H1 (cell line): ENCODE results near the gene IQCK. TPM values are rescaled to one million over a fixed set of nuclear protein-coding genes. Genes with fewer than 3 reads are reported as not detected.

Experiments
- CTCF ChIA-PET: fragments of 300-600 bp; sonication (Branson Sonifier 250); formaldehyde crosslinking; loops from one replicate; lab custom pipeline; 2021; ENCODE audit not compliant: partially characterized antibody; lab: Charles Lee
- POLR2A ChIA-PET: fragments of 300-600 bp; sonication (Branson Sonifier 250); formaldehyde crosslinking; loops from one replicate; lab custom pipeline; 2021; ENCODE audit warnings: inconsistent platforms; ENCODE audit not compliant: partially characterized antibody; lab: Charles Lee
- DNase-seq, 2 experiments: peaks; one replicate each; pipeline versions ENCODE4 v3.0.0 to v3.0.0-alpha.2; 2010 to 2022; ENCODE audit warnings: low spot score in 2 of 2, low read depth in 1 of 2, mixed read lengths in 1 of 2
- FAIRE-seq: peaks from 2 replicates; lab custom pipeline; 2011; peaks lifted over from hg19 to GRCh38; lab: Jason Lieb, UNC
- H2AFZ ChIP-seq: 2 replicates; pipeline ENCODE4 v1.8.1; 2012; ENCODE audit warnings: low read length, inconsistent platforms
- H2AK5ac ChIP-seq: 2 replicates; pipeline ENCODE4 v1.6.1; 2013; ENCODE audit warnings: low read depth, low read length
- H2BK120ac ChIP-seq: replicated peaks from 2 replicates; pipeline ENCODE3; 2013; ENCODE audit warnings: low read depth, low read length, inconsistent platforms
- H2BK12ac ChIP-seq: 2 replicates; pipeline ENCODE4 v1.6.1; 2013; ENCODE audit warnings: low read depth, low read length
- H2BK15ac ChIP-seq: 2 replicates; pipeline ENCODE4 v1.6.1; 2013; ENCODE audit warnings: low read length
- H2BK20ac ChIP-seq: 2 replicates; pipeline ENCODE4 v1.6.1; 2013; ENCODE audit warnings: low read length
- H2BK5ac ChIP-seq: 2 replicates; pipeline ENCODE4 v1.6.1; 2013; ENCODE audit warnings: low read depth, low read length
- H3K14ac ChIP-seq: 2 replicates; pipeline ENCODE4 v1.6.1; 2013; ENCODE audit warnings: inconsistent platforms; ENCODE audit not compliant: insufficient read length
- H3K18ac ChIP-seq: 2 replicates; pipeline ENCODE4 v1.6.1; 2013; ENCODE audit warnings: low read length; ENCODE audit errors: extremely low read depth
- H3K23ac ChIP-seq: 2 replicates; pipeline ENCODE4 v1.6.1; 2013; ENCODE audit warnings: inconsistent platforms; ENCODE audit not compliant: insufficient read length
- H3K23me2 ChIP-seq: 2 replicates; pipeline ENCODE4 v1.6.1; 2013; ENCODE audit warnings: low read depth, low read length
- H3K27ac ChIP-seq: 2 replicates; pipeline ENCODE4 v1.6.1; 2011; ENCODE audit warnings: low read depth, low read length, inconsistent platforms
- H3K27me3 ChIP-seq, 4 experiments: replicated peaks in 1 of 4; 1 replicate in 1 of 4; 2 replicates in 3 of 4; pipeline versions ENCODE4 v1.6.1 to v1.8.1; 2011 to 2013; ENCODE audit warnings: low read length in 3 of 4, mild to moderate bottlenecking in 3 of 4, inconsistent platforms in 2 of 4, mixed read lengths in 2 of 4, moderate library complexity in 1 of 4; ENCODE audit not compliant: control insufficient read depth in 3 of 4, insufficient read depth in 3 of 4; ENCODE audit errors: extremely low read depth in 1 of 4
- H3K36me3 ChIP-seq, 4 experiments: 2 replicates each; pipeline versions ENCODE4 v1.6.1 to v1.8.1; 2011 to 2013; ENCODE audit warnings: mild to moderate bottlenecking in 4 of 4, low read length in 3 of 4, moderate library complexity in 2 of 4, control low read depth in 1 of 4, inconsistent platforms in 1 of 4; ENCODE audit not compliant: insufficient read depth in 4 of 4, control insufficient read depth in 2 of 4
- H3K4ac ChIP-seq: replicated peaks from 2 replicates; pipeline ENCODE3; 2013; ENCODE audit warnings: low read length, low read depth, mixed read lengths, inconsistent platforms; ENCODE audit not compliant: insufficient read length
- H3K4me1 ChIP-seq, 4 experiments: replicated peaks in 1 of 4; 1 replicate in 1 of 4; 2 replicates in 3 of 4; pipeline versions ENCODE4 v1.6.1 to v1.8.1; 2011 to 2013; ENCODE audit warnings: low read length in 3 of 4, inconsistent platforms in 2 of 4, mixed read lengths in 1 of 4; ENCODE audit not compliant: insufficient read depth in 4 of 4, control insufficient read depth in 3 of 4
- H3K4me2 ChIP-seq, 2 experiments: 2 replicates each; pipeline versions ENCODE4 v1.6.1 to v1.8.1; 2011 to 2013; ENCODE audit warnings: low read depth in 2 of 2, low read length in 2 of 2, control low read depth in 1 of 2, inconsistent platforms in 1 of 2, mild to moderate bottlenecking in 1 of 2; ENCODE audit not compliant: insufficient read depth in 1 of 2
- H3K4me3 ChIP-seq, 4 experiments: fragments of 200-600, 300-600 bp in 1 of 4; sonication (generic), shearing (Covaris generic), sonication (Bioruptor Twin) in 1 of 4; 2 replicates each; pipeline versions ENCODE4 v1.5.1 to v1.8.1; 2011 to 2016; ENCODE audit warnings: low read length in 4 of 4, low read depth in 3 of 4, control low read depth in 2 of 4, inconsistent platforms in 2 of 4, mild to moderate bottlenecking in 2 of 4, mixed read lengths in 1 of 4, moderate library complexity in 1 of 4; ENCODE audit not compliant: insufficient read depth in 2 of 4; ENCODE audit errors: extremely low read depth in 1 of 4
- H3K56ac ChIP-seq: replicated peaks from 2 replicates; pipeline ENCODE3; 2013; ENCODE audit warnings: low read depth, mild to moderate bottlenecking, mixed read lengths, low read length, inconsistent platforms; ENCODE audit not compliant: insufficient read length
- H3K79me1 ChIP-seq: 2 replicates; pipeline ENCODE4 v1.6.1; 2013; ENCODE audit warnings: low read depth, low read length, control low read depth
- H3K79me2 ChIP-seq, 2 experiments: 2 replicates each; pipeline versions ENCODE4 v1.6.1 to v1.8.1; 2012 to 2013; ENCODE audit warnings: low read length in 2 of 2, mild to moderate bottlenecking in 2 of 2, inconsistent platforms in 1 of 2; ENCODE audit not compliant: insufficient read depth in 2 of 2, control insufficient read depth in 1 of 2
- H3K9ac ChIP-seq, 4 experiments: replicated peaks in 1 of 4; 1 replicate in 1 of 4; 2 replicates in 3 of 4; pipeline versions ENCODE4 v1.6.1 to v1.8.1; 2011 to 2013; ENCODE audit warnings: low read depth in 3 of 4, low read length in 3 of 4, control low read depth in 2 of 4, mild to moderate bottlenecking in 2 of 4, moderate library complexity in 2 of 4, inconsistent platforms in 1 of 4; ENCODE audit errors: extremely low read depth in 1 of 4
- H3K9me3 ChIP-seq, 2 experiments: 2 replicates each; pipeline versions ENCODE4 v1.6.1 to v1.8.1; 2012 to 2013; ENCODE audit warnings: mild to moderate bottlenecking in 2 of 2, moderate library complexity in 2 of 2, control low read depth in 1 of 2, inconsistent platforms in 1 of 2, low read depth in 1 of 2, low read length in 1 of 2, mixed read lengths in 1 of 2; ENCODE audit not compliant: insufficient read depth in 2 of 2
- H4K20me1 ChIP-seq, 2 experiments: replicated peaks in 1 of 2; 2 replicates each; pipeline versions ENCODE3 to v1.8.1; 2011 to 2013; ENCODE audit warnings: inconsistent platforms in 2 of 2, low read length in 2 of 2, mild to moderate bottlenecking in 1 of 2; ENCODE audit not compliant: insufficient read depth in 2 of 2, control insufficient read depth in 1 of 2
- H4K5ac ChIP-seq: 2 replicates; pipeline ENCODE4 v1.6.1; 2013; ENCODE audit warnings: low read length, low read depth, mixed read lengths, inconsistent platforms; ENCODE audit not compliant: insufficient read length
- H4K8ac ChIP-seq: 2 replicates; pipeline ENCODE4 v1.8.0; 2013; ENCODE audit warnings: mild to moderate bottlenecking, moderate library complexity, low read length, inconsistent platforms; ENCODE audit not compliant: insufficient read depth; ENCODE audit errors: extremely low read depth
- H4K91ac ChIP-seq: replicated peaks from 2 replicates; pipeline ENCODE3; 2013; ENCODE audit warnings: low read length, mixed read lengths, inconsistent platforms; ENCODE audit not compliant: insufficient read length
- CHD2 ChIP-seq: IDR thresholded peaks from 2 replicates; pipeline ENCODE4 v1.6.1; 2012; ENCODE audit warnings: low read length, improper control_type of control experiment
- CTBP2 ChIP-seq: IDR thresholded peaks from 2 replicates; pipeline ENCODE4 v1.7.0; 2011; ENCODE audit warnings: borderline replicate concordance, mild to moderate bottlenecking, moderate library complexity, mixed read lengths, low read length; ENCODE audit not compliant: insufficient read depth, insufficient read length
- CTCF ChIP-seq, 3 experiments: IDR thresholded peaks; 1 replicate in 2 of 3; 2 replicates in 1 of 3; pipeline versions ENCODE4 v1.5.1 to v1.6.1; 2011; ENCODE audit warnings: low read length in 3 of 3, mild to moderate bottlenecking in 3 of 3, inconsistent platforms in 2 of 3, low read depth in 1 of 3, moderate library complexity in 1 of 3; ENCODE audit not compliant: insufficient read depth in 1 of 3; ENCODE audit errors: control extremely low read depth in 1 of 3
- EGR1 ChIP-seq: IDR thresholded peaks from 2 replicates; pipeline ENCODE4 v1.6.1; 2011; ENCODE audit warnings: low read depth, low read length, borderline replicate concordance
- SIRT6 ChIP-seq: IDR thresholded peaks from one replicate; pipeline ENCODE4 v1.7.1; 2012; ENCODE audit warnings: low read length, inconsistent platforms
- SIX5 ChIP-seq: IDR thresholded peaks from 2 replicates; pipeline ENCODE4 v1.6.1; 2011; ENCODE audit warnings: mild to moderate bottlenecking, low read depth, low read length
- SRF ChIP-seq: IDR thresholded peaks from 2 replicates; pipeline ENCODE4 v1.6.1; 2011; ENCODE audit warnings: mild to moderate bottlenecking, low read depth, low read length, moderate library complexity
- SUZ12 ChIP-seq: fragments of 200-600 bp; sonication (generic); IDR thresholded peaks from 2 replicates; pipeline ENCODE4 v1.6.1; 2012; ENCODE audit warnings: mild to moderate bottlenecking, inconsistent platforms, low read length, moderate library complexity, mixed read lengths
- TAF7 ChIP-seq: optimal IDR thresholded peaks from 2 replicates; pipeline ENCODE3; 2011; ENCODE audit warnings: low read depth, mild to moderate bottlenecking, inconsistent platforms, low read length, moderate library complexity, borderline replicate concordance
- YY1 ChIP-seq: IDR thresholded peaks from 2 replicates; pipeline ENCODE4 v1.6.1; 2011; ENCODE audit warnings: low read depth, mild to moderate bottlenecking, low read length
- WGBS, 2 experiments: shearing (Covaris generic) in 1 of 2; methylation state at CpG; one replicate each; pipeline versions ENCODE4 v1.1.6 to v1.1.7; 2013 to 2015; ENCODE audit warnings: low lambda C conversion rate in 2 of 2, mixed read lengths in 2 of 2, inconsistent platforms in 1 of 2, low coverage in 1 of 2, missing lambda C conversion rate in 1 of 2; ENCODE audit not compliant: insufficient replicate concordance in 2 of 2, insufficient coverage in 1 of 2, insufficient read length in 1 of 2; ENCODE audit errors: extremely low coverage in 1 of 2, missing lambda C conversion rate in 1 of 2; 5-methylcytosine and 5-hydroxymethylcytosine counted together
- polyA plus RNA-seq, 7 experiments: library from polyadenylated mRNA; depleted of rRNA in 3 of 7; stranded (reverse) in 5 of 7; unstranded in 2 of 7; fragments of >200 nt in 5 of 7; fragments of 200-250 nt in 2 of 7; gene quantifications; 1 replicate in 5 of 7; 2 replicates in 1 of 7; 4 replicates in 1 of 7; pipeline versions ENCODE4 v1.2.1 to v1.2.3, GENCODE V29; 2011 to 2013; ENCODE audit warnings: missing spikeins in 2 of 7, mixed read lengths in 2 of 7
- total RNA-seq: library from RNA; stranded (reverse); fragmentation: NEBNext Ultra II Directional; extraction: Animal tissue kit (Norgen Biotek cat#: 25700); gene quantifications from 2 replicates; pipeline ENCODE4 v1.2.1, GENCODE V29; 2021

IQCK gene
- total and polyA plus RNA-seq, 2 of the 8 experiments (the other 6 are each of a cell fraction or from before 2014, with no cell fraction given): 6.2 to 9.3 TPM

- H3K4me2 ChIP-seq: peak overlapping the region; percentile 61 to 88
- TF ChIP-seq YY1: peak; percentile 5; the same call in 1 of the 2 replicates
- no peak for TF ChIP-seq EGR1
- TF ChIP-seq CTCF (IDR thresholded peaks at IDR 0.05; ENCODE audit: control extremely low read depth in 1 of 3, insufficient read depth in 1 of 3, low read depth in 1 of 3, low read length in 3 of 3): no peak
- no peak for TF ChIP-seq SIX5
- TF ChIP-seq SUZ12: no peak
- peak; percentile 51 for TF ChIP-seq TAF7
- no peak for TF ChIP-seq CTBP2
- no peak for TF ChIP-seq SIRT6
- no peak for TF ChIP-seq SRF
- no peak for TF ChIP-seq CHD2
Observed at GRCh38 chr16:19861811-19862327, 143.8 kb downstream of the IQCK start.

More at GRCh38 chr16:19861811-19862327, 143.8 kb downstream of the IQCK start:
- Histone ChIP-seq H3K14ac (no peak overlapping the region), H3K4ac (peak overlapping the region; percentile 86), H3K36me3 (peaks cover 9 to 63% (median 26%) of the 10 kb centered on the region in 4 experiments; a peak in 7 of 8 replicates), H3K23ac (no peak overlapping the region), H2BK120ac (peak overlapping the region; percentile 89), H2BK12ac (peak overlapping the region; percentile 100), H3K9me3 (no peaks in the 10 kb centered on the region), H2AFZ (no peak overlapping the region), H3K4me3 (peak overlapping the region; percentile 18 to 49 (median 32); a peak in 6 of 8 replicates), H3K79me1 (peaks cover 2% of the 10 kb centered on the region), H3K4me1 (peaks cover 18 to 41% (median 39%) of the 10 kb centered on the region in 4 experiments), H4K8ac (peak overlapping the region; percentile 96), H2AK5ac (peak overlapping the region; percentile 100), H3K27me3 (no peaks in the 10 kb centered on the region), H3K56ac (peak overlapping the region; percentile 71), H2BK5ac (peak overlapping the region; percentile 100), H4K20me1 (peaks cover 0 to 1% of the 10 kb centered on the region in 2 experiments), H2BK15ac (peak overlapping the region; percentile 83; the same call in 1 of the 2 replicates), H3K9ac (peak overlapping the region in 3 of 4 experiments; percentile 49 to 64 (median 58); a peak in 6 of 7 replicates), H4K91ac (peak overlapping the region; percentile 97), H3K23me2 (peaks cover 7% of the 10 kb centered on the region), H3K79me2 (peaks cover 0 to 41% of the 10 kb centered on the region in 2 experiments; a peak in 2 of 4 replicates), H3K27ac (peak overlapping the region; percentile 93), H2BK20ac (peak overlapping the region; percentile 99), H3K18ac (peak overlapping the region; percentile 100), H4K5ac (peak overlapping the region; percentile 97)
- 14% methylated on average over 15 of the region's 16 CpGs; no CpG with 5 or more reads in 1 of the 2 experiments for whole genome bisulfite sequencing, 2 experiments
- DNase-seq: peak in 1 of 2 experiments; percentile 71
- FAIRE-seq: no peak
- CTCF ChIA-PET: interaction anchor here (0.7 to 2.1 kb wide), 4 partner anchors 9 to 55 kb away, joined by 3 to 7 read pairs (median 3); no protein-coding TSS in a partner anchor
- POLR2A ChIA-PET: interaction anchor here (0.7 to 9.2 kb wide), 12 partner anchors 9 to 155 kb away, joined by 3 to 114 read pairs (median 5); partner anchors contain the start of genes GPRC5B, IQCK and KNOP1
